ENCODE measurements around the gene ZNF205.
A peak's percentile ranks its signal among the peaks of the same experiment; 100 is the strongest.

Gene ZNF205

DNA sequence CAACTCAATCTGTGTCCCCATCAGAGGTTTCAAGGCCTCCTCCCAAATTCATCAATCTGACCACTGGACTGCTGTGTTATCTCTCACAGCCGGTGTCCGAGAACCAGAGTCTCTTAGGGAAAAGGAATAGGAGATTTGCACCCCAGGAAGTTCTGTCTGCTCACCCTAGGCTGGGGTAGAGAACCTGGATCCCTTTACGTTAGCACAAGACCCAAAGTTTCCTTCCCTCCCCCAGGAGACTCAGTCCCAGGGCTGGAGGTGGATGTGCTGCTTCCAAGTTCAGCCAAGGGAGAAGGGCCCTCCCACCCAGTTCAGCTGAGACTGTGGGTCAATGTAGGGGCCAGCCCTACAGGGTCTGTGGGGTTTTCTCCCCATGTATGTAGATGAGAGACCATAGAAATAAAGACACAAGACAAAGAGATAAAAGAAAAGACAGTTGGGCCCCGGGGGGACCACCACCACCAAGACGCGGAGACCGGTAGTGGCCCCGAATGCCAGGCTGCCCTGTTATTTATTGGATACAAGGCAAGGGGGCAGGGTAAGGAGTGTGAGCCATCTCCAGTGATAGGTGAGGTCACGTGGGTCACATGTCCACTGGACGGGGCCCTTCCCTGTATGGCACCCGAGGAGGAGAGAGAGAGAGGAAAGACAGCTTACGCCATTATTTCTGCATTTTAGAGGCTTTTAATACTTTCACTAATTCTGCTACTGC lies 52.9 kb downstream of the ZNF205 start:
- Histone ChIP-seq H3K36me3 (ENCODE audit: control insufficient read depth in 2 of 2, insufficient read depth in 1 of 2, low read length in 2 of 2) (no peaks in the 10 kb centered on the region), H3K9me3 (ENCODE audit: control insufficient read depth, insufficient read depth, low read depth, low read length) (no peaks in the 10 kb centered on the region), H3K4me1 (ENCODE audit: control insufficient read depth, insufficient read depth, low read length) (no peaks in the 10 kb centered on the region; the same call in 1 of the 2 replicates), H3K4me3 (ENCODE audit: low read depth, low read length) (no peak overlapping the region), H3K27ac (ENCODE audit: extremely low read depth, low read depth, low read length) (no peak overlapping the region)
- ChIA-PET CTCF (interaction anchor here (0.7 to 2.4 kb wide), 7 partner anchors 11 to 130 kb away, joined by 3 to 10 read pairs (median 3); no protein-coding TSS in a partner anchor), POLR2A (no interaction called here)
- TF ChIP-seq, protein P1, sequence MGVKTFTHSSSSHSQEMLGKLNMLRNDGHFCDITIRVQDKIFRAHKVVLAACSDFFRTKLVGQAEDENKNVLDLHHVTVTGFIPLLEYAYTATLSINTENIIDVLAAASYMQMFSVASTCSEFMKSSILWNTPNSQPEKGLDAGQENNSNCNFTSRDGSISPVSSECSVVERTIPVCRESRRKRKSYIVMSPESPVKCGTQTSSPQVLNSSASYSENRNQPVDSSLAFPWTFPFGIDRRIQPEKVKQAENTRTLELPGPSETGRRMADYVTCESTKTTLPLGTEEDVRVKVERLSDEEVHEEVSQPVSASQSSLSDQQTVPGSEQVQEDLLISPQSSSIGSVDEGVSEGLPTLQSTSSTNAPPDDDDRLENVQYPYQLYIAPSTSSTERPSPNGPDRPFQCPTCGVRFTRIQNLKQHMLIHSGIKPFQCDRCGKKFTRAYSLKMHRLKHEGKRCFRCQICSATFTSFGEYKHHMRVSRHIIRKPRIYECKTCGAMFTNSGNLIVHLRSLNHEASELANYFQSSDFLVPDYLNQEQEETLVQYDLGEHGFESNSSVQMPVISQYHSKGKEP (tag by site-specific recombination; IDR thresholded peaks at IDR 0.05), result no peak
- 0 out of 2 replicates have a peak, but pooled peaks have one; percentile 48 for TF ChIP-seq PRDM4 (tag by site-specific recombination; IDR thresholded peaks at IDR 0.05)
- 0 out of 2 replicates have a peak, but pooled peaks have one; percentile 32 for TF ChIP-seq KLF17 (tag by site-specific recombination; IDR thresholded peaks at IDR 0.05)
- TF ChIP-seq, protein P2, sequence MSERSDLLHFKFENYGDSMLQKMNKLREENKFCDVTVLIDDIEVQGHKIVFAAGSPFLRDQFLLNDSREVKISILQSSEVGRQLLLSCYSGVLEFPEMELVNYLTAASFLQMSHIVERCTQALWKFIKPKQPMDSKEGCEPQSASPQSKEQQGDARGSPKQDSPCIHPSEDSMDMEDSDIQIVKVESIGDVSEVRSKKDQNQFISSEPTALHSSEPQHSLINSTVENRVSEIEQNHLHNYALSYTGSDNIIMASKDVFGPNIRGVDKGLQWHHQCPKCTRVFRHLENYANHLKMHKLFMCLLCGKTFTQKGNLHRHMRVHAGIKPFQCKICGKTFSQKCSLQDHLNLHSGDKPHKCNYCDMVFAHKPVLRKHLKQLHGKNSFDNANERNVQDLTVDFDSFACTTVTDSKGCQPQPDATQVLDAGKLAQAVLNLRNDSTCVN (tag by site-specific recombination; optimal IDR thresholded peaks at IDR 0.05), result peak; percentile 11

DNA sequence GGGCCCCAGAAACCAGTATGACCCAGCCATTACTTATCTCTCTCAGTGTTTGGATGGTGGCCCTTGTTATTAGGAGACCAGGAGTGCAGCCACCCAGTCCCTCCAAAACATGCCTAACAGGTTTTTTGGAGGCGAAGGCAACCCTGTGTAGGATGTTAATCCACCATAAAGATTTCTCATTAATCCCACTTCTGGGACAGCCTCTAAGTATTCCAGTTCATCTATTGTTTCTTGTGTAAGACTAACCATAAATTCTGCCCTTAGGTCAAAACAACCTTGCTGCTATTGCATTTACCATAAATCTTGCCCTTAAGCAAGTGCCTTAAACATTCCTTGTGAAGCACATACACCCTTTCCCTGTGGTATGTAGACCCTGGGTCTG lies 54.1 kb downstream of the ZNF205 start:
- no peak overlapping the region for H3K4me3 ChIP-seq (ENCODE audit: low read depth, low read length)
- H3K4me1 ChIP-seq (ENCODE audit: control insufficient read depth, insufficient read depth, low read length), result no peaks in the 10 kb centered on the region; the same call in 1 of the 2 replicates
- TF ChIP-seq SP7 (tag by site-specific recombination; IDR thresholded peaks at IDR 0.05) (no peak), SP3 (tag by site-specific recombination; IDR thresholded peaks at IDR 0.05) (no peak), KLF1 (tag by site-specific recombination; IDR thresholded peaks at IDR 0.05) (no peak), ZNF626 (tag by site-specific recombination; IDR thresholded peaks at IDR 0.05) (no peak), ZNF518A (tag by site-specific recombination; conservative IDR thresholded peaks at IDR 0.05; ENCODE audit: low read depth) (no peak), ZNF639 (tag by site-specific recombination; IDR thresholded peaks at IDR 0.05) (no peak), ZNF184 (tag by site-specific recombination; IDR thresholded peaks at IDR 0.05) (no peak), ZIC2 (tag by site-specific recombination; IDR thresholded peaks at IDR 0.05) (no peak), ZNF558 (tag by site-specific recombination; IDR thresholded peaks at IDR 0.05) (no peak), ZNF776 (tag by site-specific recombination; IDR thresholded peaks at IDR 0.05; ENCODE audit: borderline replicate concordance) (no peak), ZNF394 (tag by site-specific recombination; IDR thresholded peaks at IDR 0.05; ENCODE audit: borderline replicate concordance) (no peak), ZNF514 (tag by site-specific recombination; IDR thresholded peaks at IDR 0.05) (no peak)
- TF ChIP-seq, protein P3, sequence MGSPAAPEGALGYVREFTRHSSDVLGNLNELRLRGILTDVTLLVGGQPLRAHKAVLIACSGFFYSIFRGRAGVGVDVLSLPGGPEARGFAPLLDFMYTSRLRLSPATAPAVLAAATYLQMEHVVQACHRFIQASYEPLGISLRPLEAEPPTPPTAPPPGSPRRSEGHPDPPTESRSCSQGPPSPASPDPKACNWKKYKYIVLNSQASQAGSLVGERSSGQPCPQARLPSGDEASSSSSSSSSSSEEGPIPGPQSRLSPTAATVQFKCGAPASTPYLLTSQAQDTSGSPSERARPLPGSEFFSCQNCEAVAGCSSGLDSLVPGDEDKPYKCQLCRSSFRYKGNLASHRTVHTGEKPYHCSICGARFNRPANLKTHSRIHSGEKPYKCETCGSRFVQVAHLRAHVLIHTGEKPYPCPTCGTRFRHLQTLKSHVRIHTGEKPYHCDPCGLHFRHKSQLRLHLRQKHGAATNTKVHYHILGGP (tag by site-specific recombination; IDR thresholded peaks at IDR 0.05), result no peak
- POLR2A ChIA-PET, result interaction anchor here (0.6 kb wide), 1 partner anchor 92 kb away, joined by 4 read pairs; no protein-coding TSS in a partner anchor
- H3K27ac ChIP-seq (ENCODE audit: extremely low read depth, low read depth, low read length), result no peak overlapping the region
- no peaks in the 10 kb centered on the region for H3K9me3 ChIP-seq (ENCODE audit: control insufficient read depth, insufficient read depth, low read depth, low read length)
- H3K36me3 ChIP-seq (ENCODE audit: control insufficient read depth in 2 of 2, insufficient read depth in 1 of 2, low read length in 2 of 2), result no peaks in the 10 kb centered on the region
- CTCF ChIA-PET, result interaction anchor here (0.6 to 2.4 kb wide), 8 partner anchors 8 to 252 kb away, joined by 3 to 10 read pairs (median 3); no protein-coding TSS in a partner anchor
